Keratinocyte (primary cell): ENCODE results near the gene ZNF628. TPM values are rescaled to one million over a fixed set of nuclear protein-coding genes. Genes with fewer than 3 reads are reported as not detected.
A peak's percentile ranks its signal among the peaks of the same experiment; 100 is the strongest.

Experiments
- DNase-seq: peaks from one replicate; pipeline ENCODE4 v3.0.0-alpha.2; 2011; ENCODE audit warnings: low read depth, missing footprints, low spot score
- FAIRE-seq: peaks from 2 replicates; lab custom pipeline; 2011; peaks lifted over from hg19 to GRCh38; lab: Jason Lieb, UNC
- H2AFZ ChIP-seq: 2 replicates; pipeline ENCODE4 v1.6.0; 2012; ENCODE audit warnings: low read length, control low read depth, inconsistent platforms; ENCODE audit not compliant: control insufficient read depth
- H3K27ac ChIP-seq: 2 replicates; pipeline ENCODE4 v1.5.1; 2011; ENCODE audit warnings: low read length; ENCODE audit not compliant: control insufficient read depth, insufficient read depth
- H3K27me3 ChIP-seq: 3 replicates; pipeline ENCODE4 v1.6.0; 2011; ENCODE audit warnings: low read length; ENCODE audit not compliant: control insufficient read depth, insufficient read depth; ENCODE audit errors: extremely low read depth
- H3K36me3 ChIP-seq, 2 experiments: 2 replicates in 1 of 2; 3 replicates in 1 of 2; pipeline ENCODE4 v1.5.1; 2011; ENCODE audit warnings: low read length in 2 of 2, mild to moderate bottlenecking in 1 of 2; ENCODE audit not compliant: control insufficient read depth in 2 of 2, insufficient read depth in 2 of 2; ENCODE audit errors: extremely low read depth in 1 of 2
- H3K4me1 ChIP-seq: 3 replicates; pipeline ENCODE4 v1.5.1; 2011; ENCODE audit warnings: low read length; ENCODE audit not compliant: control insufficient read depth, insufficient read depth; ENCODE audit errors: extremely low read depth
- H3K4me2 ChIP-seq: 3 replicates; pipeline ENCODE4 v1.6.0; 2011; ENCODE audit warnings: low read depth, low read length; ENCODE audit not compliant: control insufficient read depth, insufficient read depth; ENCODE audit errors: extremely low read depth
- H3K4me3 ChIP-seq, 3 experiments: fragments of 200-600 bp in 1 of 3; sonication (generic) in 1 of 3; 2 replicates in 2 of 3; 3 replicates in 1 of 3; pipeline ENCODE4 v1.5.1; 2011 to 2016; ENCODE audit warnings: low read length in 3 of 3, mild to moderate bottlenecking in 3 of 3, control low read depth in 2 of 3, inconsistent platforms in 1 of 3, low read depth in 1 of 3, mixed read lengths in 1 of 3, mixed run types in 1 of 3, moderate library complexity in 1 of 3; ENCODE audit not compliant: control insufficient read depth in 2 of 3, insufficient read depth in 2 of 3; ENCODE audit errors: extremely low read depth in 1 of 3
- H3K79me2 ChIP-seq: 2 replicates; pipeline ENCODE4 v1.6.0; 2012; ENCODE audit warnings: low read length; ENCODE audit not compliant: control insufficient read depth, insufficient read depth
- H3K9ac ChIP-seq: 3 replicates; pipeline ENCODE4 v1.6.0; 2011; ENCODE audit warnings: low read length; ENCODE audit not compliant: control insufficient read depth, insufficient read depth; ENCODE audit errors: extremely low read depth
- H3K9me1 ChIP-seq: 3 replicates; pipeline ENCODE4 v1.6.0; 2011; ENCODE audit warnings: low read length; ENCODE audit not compliant: control insufficient read depth, insufficient read depth; ENCODE audit errors: extremely low read depth
- H3K9me3 ChIP-seq: 2 replicates; pipeline ENCODE4 v1.5.1; 2012; ENCODE audit warnings: low read depth, low read length; ENCODE audit not compliant: control insufficient read depth
- H4K20me1 ChIP-seq: 3 replicates; pipeline ENCODE4 v1.6.0; 2011; ENCODE audit warnings: low read length; ENCODE audit not compliant: control insufficient read depth, insufficient read depth; ENCODE audit errors: extremely low read depth
- CTCF ChIP-seq, 3 experiments: IDR thresholded peaks in 1 of 3; conservative IDR thresholded peaks in 1 of 3; optimal IDR thresholded peaks in 1 of 3; 2 replicates in 2 of 3; 3 replicates in 1 of 3; pipeline versions ENCODE3 to v1.5.1; 2011; ENCODE audit warnings: low read length in 3 of 3, mild to moderate bottlenecking in 3 of 3, moderate library complexity in 2 of 3, control low read depth in 1 of 3, inconsistent platforms in 1 of 3; ENCODE audit not compliant: insufficient read depth in 2 of 3; ENCODE audit errors: extremely low read depth in 1 of 3
- EZH2 ChIP-seq: IDR thresholded peaks from one replicate; pipeline ENCODE4 v1.6.1; 2012; ENCODE audit warnings: inconsistent platforms, mild to moderate bottlenecking, low read length, moderate library complexity
- dilution Hi-C: fragments of 300-500 bp; cut with MboI; formaldehyde crosslinking; loops from one replicate; pipeline ENCODE4 v1.7.0; 2020; ENCODE audit warnings: low sequenced_read_pairs; ENCODE audit not compliant: extremely low pct_ligation_motif_present
- polyA plus RNA-seq, 5 experiments: library from polyadenylated mRNA; depleted of rRNA in 3 of 5; stranded (reverse) in 3 of 5; stranded (forward) in 1 of 5; unstranded in 1 of 5; fragments of >200 nt; gene quantifications; 1 replicate in 1 of 5; 2 replicates in 3 of 5; 3 replicates in 1 of 5; pipeline versions ENCODE4 v1.2.1 to v1.2.3, GENCODE V29; 2011 to 2012; ENCODE audit warnings: missing spikeins in 2 of 5, low read depth in 1 of 5, low replicate concordance in 1 of 5

Gene ZNF628
- polyA plus RNA-seq, 1 donor (not counting 4 experiments of a cell fraction or from before 2014, with no cell fraction given), result 0.22 TPM

- H3K9me3 ChIP-seq, result no peaks in the 10 kb centered on the region
- H3K9ac ChIP-seq, result no peak overlapping the region
- dilution Hi-C loops, result no loop called here
- TF ChIP-seq CTCF (optimal IDR thresholded peaks at IDR 0.05 in 1 of 3, IDR thresholded peaks at IDR 0.05 in 1 of 3, conservative IDR thresholded peaks at IDR 0.05 in 1 of 3; ENCODE audit: extremely low read depth in 1 of 3, insufficient read depth in 2 of 3, low read length in 3 of 3) (no peak), EZH2 (no peak)
- no peak overlapping the region for H3K4me3 ChIP-seq
- no peak overlapping the region for H3K27ac ChIP-seq
- H3K79me2 ChIP-seq, result no peaks in the 10 kb centered on the region
- FAIRE-seq, result no peak
- H3K27me3 ChIP-seq, result peaks cover 45% of the 10 kb centered on the region
- no peaks in the 10 kb centered on the region for H3K9me1 ChIP-seq
- no peak overlapping the region for H3K4me2 ChIP-seq
- no peaks in the 10 kb centered on the region for H3K36me3 ChIP-seq
- H2AFZ ChIP-seq, result no peak overlapping the region
- H3K4me1 ChIP-seq, result peaks cover 3% of the 10 kb centered on the region
- DNase-seq, result no peak
- peaks cover 9% of the 10 kb centered on the region for H4K20me1 ChIP-seq
These were observed 39.6 kb upstream of the ZNF628 start for GRCh38 chr19:55436847-55437246.

- no peaks in the 10 kb centered on the region for H3K79me2 ChIP-seq
- DNase-seq, result no peak
- H3K9me1 ChIP-seq, result no peaks in the 10 kb centered on the region
- H3K27me3 ChIP-seq, result peaks cover 47% of the 10 kb centered on the region
- H3K4me3 ChIP-seq, result no peak overlapping the region
- H3K9me3 ChIP-seq, result no peaks in the 10 kb centered on the region
- TF ChIP-seq EZH2, result no peak
- H3K9ac ChIP-seq, result no peak overlapping the region
- peaks cover 3% of the 10 kb centered on the region for H3K4me1 ChIP-seq
- peaks cover 9% of the 10 kb centered on the region for H4K20me1 ChIP-seq
- peak; percentile 9 for FAIRE-seq
- H3K36me3 ChIP-seq, result no peaks in the 10 kb centered on the region
- no peak overlapping the region for H3K27ac ChIP-seq
- H2AFZ ChIP-seq, result no peak overlapping the region
- no peak overlapping the region for H3K4me2 ChIP-seq
- dilution Hi-C loops, result no loop called here
These were observed 39.0 kb upstream of the ZNF628 start for GRCh38 chr19:55437410-55437809.

GRCh38 chr19:55439052-55439451 lies 37.4 kb upstream of the ZNF628 start:
- Histone ChIP-seq H3K27me3 (peaks cover 46% of the 10 kb centered on the region), H3K9me3 (no peaks in the 10 kb centered on the region)
- FAIRE-seq, result no peak

More at GRCh38 chr19:55439052-55439451, 37.4 kb upstream of the ZNF628 start:
- Histone ChIP-seq H3K36me3 (no peaks in the 10 kb centered on the region), H3K4me1 (peaks cover 3% of the 10 kb centered on the region), H3K9me1 (no peaks in the 10 kb centered on the region), H4K20me1 (peaks cover 9% of the 10 kb centered on the region), H3K4me3 (no peak overlapping the region), H3K79me2 (no peaks in the 10 kb centered on the region), H3K9ac (no peak overlapping the region), H2AFZ (no peak overlapping the region), H3K4me2 (no peak overlapping the region), H3K27ac (no peak overlapping the region)
- TF ChIP-seq CTCF (optimal IDR thresholded peaks at IDR 0.05 in 1 of 3, IDR thresholded peaks at IDR 0.05 in 1 of 3, conservative IDR thresholded peaks at IDR 0.05 in 1 of 3; ENCODE audit: extremely low read depth in 1 of 3, insufficient read depth in 2 of 3, low read length in 3 of 3) (no peak), EZH2 (no peak)
- dilution Hi-C loops, result no loop called here
- DNase-seq, result no peak
